Astrocyte (in vitro differentiated cells and primary cell): ENCODE measurements around the gene ZHX3. TPM values are rescaled to one million over a fixed set of nuclear protein-coding genes. Genes with fewer than 3 reads are reported as not detected.

Experiments
- DNase-seq: peaks from one replicate; pipeline ENCODE4 v3.0.0-alpha.2; 2010; ENCODE audit warnings: low read depth
- FAIRE-seq: peaks from 2 replicates; lab custom pipeline; 2011; peaks lifted over from hg19 to GRCh38; lab: Jason Lieb, UNC
- H2AFZ ChIP-seq: 2 replicates; pipeline ENCODE4 v1.6.0; 2012; ENCODE audit warnings: low read depth, low read length, inconsistent platforms
- H3K27ac ChIP-seq: 2 replicates; pipeline ENCODE4 v1.5.1; 2011; ENCODE audit warnings: low read depth, low read length, inconsistent platforms
- H3K27me3 ChIP-seq: 2 replicates; pipeline ENCODE4 v1.6.0; 2011; ENCODE audit warnings: low read length, inconsistent platforms; ENCODE audit not compliant: insufficient read depth
- H3K36me3 ChIP-seq: 2 replicates; pipeline ENCODE4 v1.5.1; 2011; ENCODE audit warnings: low read length, inconsistent platforms; ENCODE audit not compliant: insufficient read depth
- H3K4me1 ChIP-seq: 2 replicates; pipeline ENCODE4 v1.5.1; 2011; ENCODE audit warnings: low read length, inconsistent platforms; ENCODE audit not compliant: insufficient read depth
- H3K4me2 ChIP-seq: 2 replicates; pipeline ENCODE4 v1.6.0; 2012; ENCODE audit warnings: low read length, inconsistent platforms
- H3K4me3 ChIP-seq: 2 replicates; pipeline ENCODE4 v1.5.1; 2011; ENCODE audit warnings: low read depth, mild to moderate bottlenecking, low read length, inconsistent platforms; ENCODE audit not compliant: insufficient read depth
- H3K79me2 ChIP-seq: 2 replicates; pipeline ENCODE4 v1.6.0; 2012; ENCODE audit warnings: mild to moderate bottlenecking, low read length, inconsistent platforms; ENCODE audit not compliant: insufficient read depth
- H3K9ac ChIP-seq: 2 replicates; pipeline ENCODE4 v1.6.0; 2012; ENCODE audit warnings: mild to moderate bottlenecking, low read length, inconsistent platforms
- H3K9me3 ChIP-seq: 2 replicates; pipeline ENCODE4 v1.5.1; 2012; ENCODE audit warnings: low read depth, mild to moderate bottlenecking, low read length, inconsistent platforms; ENCODE audit not compliant: insufficient read depth
- H4K20me1 ChIP-seq: 2 replicates; pipeline ENCODE4 v1.6.0; 2012; ENCODE audit warnings: low read length, inconsistent platforms; ENCODE audit not compliant: insufficient read depth
- H3K27ac Mint-ChIP-seq: one replicate; pipeline ENCODE4 v1.8.0; 2021; ENCODE audit warnings: mild to moderate bottlenecking, mixed read lengths; ENCODE audit not compliant: unreplicated experiment
- H3K27me3 Mint-ChIP-seq: one replicate; pipeline ENCODE4 v1.8.0; 2021; ENCODE audit warnings: low read depth, mixed read lengths; ENCODE audit not compliant: unreplicated experiment
- H3K36me3 Mint-ChIP-seq: one replicate; pipeline ENCODE4 v1.8.0; 2021; ENCODE audit warnings: low read depth, mixed read lengths; ENCODE audit not compliant: unreplicated experiment
- H3K4me1 Mint-ChIP-seq: one replicate; pipeline ENCODE4 v1.8.0; 2021; ENCODE audit warnings: low read depth, mixed read lengths; ENCODE audit not compliant: unreplicated experiment
- H3K4me3 Mint-ChIP-seq: one replicate; pipeline ENCODE4 v1.8.0; 2021; ENCODE audit warnings: mild to moderate bottlenecking, moderate library complexity, mixed read lengths; ENCODE audit not compliant: unreplicated experiment
- H3K9me3 Mint-ChIP-seq: one replicate; pipeline ENCODE4 v1.8.0; 2021; ENCODE audit warnings: mild to moderate bottlenecking, mixed read lengths; ENCODE audit not compliant: unreplicated experiment
- CTCF ChIP-seq: IDR thresholded peaks from 2 replicates; pipeline ENCODE4 v1.5.1; 2011; ENCODE audit warnings: low read depth, mild to moderate bottlenecking, inconsistent platforms, low read length, moderate library complexity; ENCODE audit not compliant: insufficient read depth
- EZH2 ChIP-seq: IDR thresholded peaks from 2 replicates; pipeline ENCODE4 v1.6.1; 2012; ENCODE audit warnings: mild to moderate bottlenecking, low read length, inconsistent platforms; ENCODE audit not compliant: insufficient read depth
- total RNA-seq: library from RNA; stranded (reverse); gene quantifications from 2 replicates; pipeline ENCODE4 v1.2.1, GENCODE V29; 2021

The ZHX3 gene
- total RNA-seq, 1 donor from 2014 or later = 41.6 TPM

GRCh38 chr20:41136680-41137613 lies 180.6 kb downstream of the ZHX3 start, which contains the start of gene PLCG1:
TSS of gene PLCG1 (plus strand) at chr20:41137543. CDS start at chr20:41137642, 99 bp downstream.
- Histone ChIP-seq H3K27ac (peak within 1 kb of the TSS; percentile 91), H3K9ac (peak within 1 kb of the TSS; percentile 94), H3K9me3 (no peaks in the 10 kb centered on the region), H3K4me3 (peak within 1 kb of the TSS; percentile 75), H3K79me2 (peaks cover 46% of the 10 kb centered on the region), H2AFZ (peak within 1 kb of the TSS; percentile 81), H3K4me1 (peaks cover 38% of the 10 kb centered on the region), H3K27me3 (no peaks in the 10 kb centered on the region), H3K36me3 (no peaks in the 10 kb centered on the region), H3K4me2 (peak within 1 kb of the TSS; percentile 96), H4K20me1 (peaks cover 40% of the 10 kb centered on the region)
- DNase-seq = peak; percentile 53
- TF ChIP-seq EZH2 (no peak), CTCF (no peak)
- peaks cover 4% of the 10 kb centered on the region for H3K36me3 Mint-ChIP-seq
- no peaks in the 10 kb centered on the region for H3K9me3 Mint-ChIP-seq
- peaks cover 23% of the 10 kb centered on the region for H3K4me1 Mint-ChIP-seq
- no peak for FAIRE-seq
- H3K27me3 Mint-ChIP-seq = no peaks in the 10 kb centered on the region
- peak within 1 kb of the TSS; percentile 91 for H3K27ac Mint-ChIP-seq
- H3K4me3 Mint-ChIP-seq = peak within 1 kb of the TSS; percentile 97

DNA sequence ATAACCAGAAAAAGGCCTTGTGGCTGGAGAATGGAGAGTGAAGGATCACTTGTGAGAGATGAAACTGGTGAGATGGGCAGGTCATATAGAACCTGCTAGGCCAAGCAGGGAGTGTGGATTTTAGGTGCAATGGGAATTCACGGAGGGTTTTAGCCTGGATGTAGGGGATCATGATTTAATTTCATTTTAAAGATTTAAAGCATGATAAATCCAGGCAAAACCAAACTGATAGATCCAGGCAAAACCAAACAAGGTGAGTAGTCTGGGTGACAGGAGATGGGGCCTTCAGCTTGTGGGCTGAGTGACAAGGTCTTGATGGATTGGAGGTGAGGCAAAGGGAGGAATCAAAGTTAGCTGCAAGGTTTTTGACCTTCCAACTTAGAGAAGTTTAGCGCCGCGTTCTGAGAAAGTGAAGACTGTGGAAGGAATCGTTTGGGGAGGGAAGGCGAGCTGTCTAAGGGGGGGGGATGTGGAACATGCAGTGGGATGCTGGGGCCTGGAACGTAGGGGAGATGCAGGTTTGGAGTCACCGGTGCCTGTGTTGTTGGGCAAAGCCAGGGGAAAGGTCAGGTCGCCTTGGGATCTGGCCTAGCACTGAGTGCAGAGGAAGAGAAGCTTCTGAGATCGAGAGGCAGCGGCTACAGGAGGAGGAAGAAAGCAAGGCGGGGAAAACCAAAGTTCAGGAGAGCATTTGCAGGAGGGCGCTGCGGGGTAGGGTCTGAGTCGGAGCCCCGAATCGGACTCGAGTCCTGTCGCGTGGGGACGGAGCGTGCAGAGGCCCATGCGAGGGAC lies 181.4 kb downstream of the ZHX3 start:
- H3K79me2 ChIP-seq = peaks cover 38% of the 10 kb centered on the region
- peak overlapping the region; percentile 87 for H3K4me3 Mint-ChIP-seq
- peak overlapping the region; percentile 75 for H3K4me3 ChIP-seq
- DNase-seq (no peak), FAIRE-seq (no peak)
- peak overlapping the region; percentile 81 for H2AFZ ChIP-seq
- H3K4me2 ChIP-seq = peak overlapping the region; percentile 96
- no peaks in the 10 kb centered on the region for H3K9me3 ChIP-seq
- no peaks in the 10 kb centered on the region for H3K36me3 ChIP-seq
- H3K27ac ChIP-seq = peak overlapping the region; percentile 91
- H3K4me1 Mint-ChIP-seq = peaks cover 17% of the 10 kb centered on the region
- no peaks in the 10 kb centered on the region for H3K9me3 Mint-ChIP-seq
- H3K27me3 Mint-ChIP-seq = no peaks in the 10 kb centered on the region
- peaks cover 31% of the 10 kb centered on the region for H4K20me1 ChIP-seq
- H3K36me3 Mint-ChIP-seq = peaks cover 8% of the 10 kb centered on the region
- TF ChIP-seq EZH2 = no peak
- TF ChIP-seq CTCF = no peak
- peaks cover 30% of the 10 kb centered on the region for H3K4me1 ChIP-seq
- peak overlapping the region; percentile 94 for H3K9ac ChIP-seq
- no peaks in the 10 kb centered on the region for H3K27me3 ChIP-seq
- no peak overlapping the region for H3K27ac Mint-ChIP-seq
